Measurements from ENCODE around the gene REL. TPM values are rescaled to one million over a fixed set of nuclear protein-coding genes. Genes with fewer than 3 reads are reported as not detected.

Gene REL
- total and polyA plus RNA-seq, 2 of the 13 experiments (the other 11 are each of a cell fraction or from before 2014, with no cell fraction given): 3.7 to 7.0 TPM

DNA sequence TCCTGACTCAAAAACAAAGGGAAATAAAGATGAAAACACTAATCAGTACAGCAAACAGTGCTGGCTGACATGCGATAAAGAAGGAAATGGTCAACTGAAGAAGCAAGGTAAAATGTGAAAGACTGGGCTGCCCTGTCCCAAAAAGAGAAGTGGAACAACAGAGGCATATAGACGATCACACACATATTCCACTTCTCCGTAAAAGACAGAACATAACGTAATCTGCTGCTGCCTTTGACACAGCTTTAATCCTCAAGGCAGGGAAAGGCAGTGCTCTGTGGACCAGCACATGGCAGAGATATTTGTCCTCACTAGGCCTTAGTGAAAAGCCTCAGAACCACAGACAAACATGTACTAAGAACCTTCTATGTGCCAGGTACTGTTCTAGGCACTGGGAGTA lies 24.3 kb upstream of the REL start:
- BruUV-seq (replicated peaks): no TSS peak
- intact Hi-C loops (cut with micrococcal nuclease; ENCODE audit: unreplicated experiment) (no loop called here), in situ Hi-C loops (cut with HindIII; ENCODE audit: extremely low pct_ligation_motif_present, low pct_unique_long_range_greater_than_20kb) (no loop called here)
- Histone ChIP-seq H3K27me3 (ENCODE audit: control insufficient read depth in 1 of 2, insufficient read depth in 2 of 2, low read length in 2 of 2) (no peaks in the 10 kb centered on the region; a peak in 1 of 5 replicates), H3K4me1 (ENCODE audit: insufficient read depth, low read length) (peaks cover 16% of the 10 kb centered on the region), H3K9ac (ENCODE audit: insufficient read depth, low read depth, low read length) (no peak overlapping the region), H3K79me2 (ENCODE audit: insufficient read depth, low read length) (no peaks in the 10 kb centered on the region), H2AFZ (ENCODE audit: low read length) (no peak overlapping the region), H3K36me3 (replicated peaks in 1 of 2; ENCODE audit: control insufficient read depth in 1 of 2, insufficient read depth in 2 of 2, low read length in 2 of 2) (no peaks in the 10 kb centered on the region), H3K4me3 (replicated peaks in 1 of 3; ENCODE audit: insufficient read depth in 1 of 3, low read depth in 2 of 3, low read length in 3 of 3) (no peak overlapping the region), H4K20me1 (ENCODE audit: insufficient read depth, low read length) (no peaks in the 10 kb centered on the region), H3K27ac (ENCODE audit: extremely low read length, insufficient read depth, low read length) (no peak overlapping the region), H3K4me2 (ENCODE audit: low read depth, low read length) (no peak overlapping the region), H3K9me3 (ENCODE audit: low read length) (no peaks in the 10 kb centered on the region)
- TF ChIP-seq, protein P1, sequence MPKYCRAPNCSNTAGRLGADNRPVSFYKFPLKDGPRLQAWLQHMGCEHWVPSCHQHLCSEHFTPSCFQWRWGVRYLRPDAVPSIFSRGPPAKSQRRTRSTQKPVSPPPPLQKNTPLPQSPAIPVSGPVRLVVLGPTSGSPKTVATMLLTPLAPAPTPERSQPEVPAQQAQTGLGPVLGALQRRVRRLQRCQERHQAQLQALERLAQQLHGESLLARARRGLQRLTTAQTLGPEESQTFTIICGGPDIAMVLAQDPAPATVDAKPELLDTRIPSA (CRISPR knock-in tag; IDR thresholded peaks at IDR 0.05; ENCODE audit: borderline replicate concordance): no peak
- no peak for TF ChIP-seq ZKSCAN8 (CRISPR knock-in tag; IDR thresholded peaks at IDR 0.05; ENCODE audit: borderline replicate concordance)
- TF ChIP-seq AKAP8 (CRISPR knock-in tag; IDR thresholded peaks at IDR 0.05): no peak
- no peak for TF ChIP-seq RORA (CRISPR knock-in tag; IDR thresholded peaks at IDR 0.05)
- TF ChIP-seq ZSCAN31 (CRISPR knock-in tag; IDR thresholded peaks at IDR 0.05; ENCODE audit: low read depth): no peak
- POLR2A ChIA-PET: no interaction called here
- FAIRE-seq (no peak), DNase-seq (ENCODE audit: low spot score) (no peak), ATAC-seq (no peak)
- CTCF ChIA-PET (ENCODE audit: low intra/inter-chr PET ratio, low total read pairs): no interaction called here
- 69% methylated on average over 4 of the region's 4 CpGs for WGBS (ENCODE audit: low lambda C conversion rate)

DNA sequence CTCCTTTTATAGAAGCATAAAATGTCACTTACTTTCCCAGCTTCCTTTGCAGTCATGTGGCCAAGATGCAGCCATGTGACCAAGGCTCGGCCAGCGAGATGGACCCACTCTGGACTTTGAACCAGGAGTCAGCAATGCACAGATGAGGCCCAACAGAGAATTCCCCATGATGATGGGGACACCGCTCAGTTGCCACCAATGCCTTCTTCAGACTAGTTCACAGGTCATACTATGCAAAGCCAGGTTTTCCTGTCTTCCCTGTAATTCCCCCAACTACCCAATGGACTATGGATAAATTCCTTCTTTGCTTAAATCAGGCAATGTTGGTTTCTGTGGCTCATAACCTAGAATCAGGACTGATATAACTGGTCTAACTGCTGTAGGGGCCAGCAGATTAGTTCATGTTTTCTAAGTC lies 22.5 kb upstream of the REL start:
- CTCF ChIA-PET (ENCODE audit: low intra/inter-chr PET ratio, low total read pairs): no interaction called here
- H2AFZ ChIP-seq (ENCODE audit: low read length): peak overlapping the region; percentile 42
- H3K9ac ChIP-seq (ENCODE audit: insufficient read depth, low read depth, low read length): no peak overlapping the region
- peaks cover 16% of the 10 kb centered on the region for H3K4me1 ChIP-seq (ENCODE audit: insufficient read depth, low read length)
- peak overlapping the region; percentile 33 for H3K4me2 ChIP-seq (ENCODE audit: low read depth, low read length)
- H3K27me3 ChIP-seq (ENCODE audit: control insufficient read depth in 1 of 2, insufficient read depth in 2 of 2, low read length in 2 of 2): no peaks in the 10 kb centered on the region; a peak in 1 of 5 replicates
- ATAC-seq (peak; percentile 62), DNase-seq (ENCODE audit: low spot score) (peak; percentile 25), FAIRE-seq (no peak)
- H3K4me3 ChIP-seq (replicated peaks in 1 of 3; ENCODE audit: insufficient read depth in 1 of 3, low read depth in 2 of 3, low read length in 3 of 3): no peak overlapping the region
- no peaks in the 10 kb centered on the region for H3K9me3 ChIP-seq (ENCODE audit: low read length)
- POLR2A ChIA-PET: no interaction called here
- no peaks in the 10 kb centered on the region for H3K79me2 ChIP-seq (ENCODE audit: insufficient read depth, low read length)
- H3K36me3 ChIP-seq (replicated peaks in 1 of 2; ENCODE audit: control insufficient read depth in 1 of 2, insufficient read depth in 2 of 2, low read length in 2 of 2): no peaks in the 10 kb centered on the region
- no TSS peak for BruUV-seq (replicated peaks)
- in situ Hi-C loops (cut with HindIII; ENCODE audit: extremely low pct_ligation_motif_present, low pct_unique_long_range_greater_than_20kb): no loop called here
- intact Hi-C loops (cut with micrococcal nuclease; ENCODE audit: unreplicated experiment): no loop called here
- no peaks in the 10 kb centered on the region for H4K20me1 ChIP-seq (ENCODE audit: insufficient read depth, low read length)
- H3K27ac ChIP-seq (ENCODE audit: extremely low read length, insufficient read depth, low read length): no peak overlapping the region
- WGBS (ENCODE audit: low lambda C conversion rate): 28% methylated on average over 3 of the region's 3 CpGs
- TF ChIP-seq SALL1 (CRISPR knock-in tag; IDR thresholded peaks at IDR 0.05) (peak; percentile 42; the same call in 1 of the 2 replicates), ZNF354B (CRISPR knock-in tag; IDR thresholded peaks at IDR 0.05) (peak; percentile 55; the same call in 1 of the 2 replicates), HDAC1 (CRISPR knock-in tag; IDR thresholded peaks at IDR 0.05) (no peak), POGZ (CRISPR knock-in tag; IDR thresholded peaks at IDR 0.05) (peak; percentile 87)
- TF ChIP-seq, protein P2, sequence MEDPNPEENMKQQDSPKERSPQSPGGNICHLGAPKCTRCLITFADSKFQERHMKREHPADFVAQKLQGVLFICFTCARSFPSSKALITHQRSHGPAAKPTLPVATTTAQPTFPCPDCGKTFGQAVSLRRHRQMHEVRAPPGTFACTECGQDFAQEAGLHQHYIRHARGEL (CRISPR knock-in tag; IDR thresholded peaks at IDR 0.05): no peak
- TF ChIP-seq, protein P3, sequence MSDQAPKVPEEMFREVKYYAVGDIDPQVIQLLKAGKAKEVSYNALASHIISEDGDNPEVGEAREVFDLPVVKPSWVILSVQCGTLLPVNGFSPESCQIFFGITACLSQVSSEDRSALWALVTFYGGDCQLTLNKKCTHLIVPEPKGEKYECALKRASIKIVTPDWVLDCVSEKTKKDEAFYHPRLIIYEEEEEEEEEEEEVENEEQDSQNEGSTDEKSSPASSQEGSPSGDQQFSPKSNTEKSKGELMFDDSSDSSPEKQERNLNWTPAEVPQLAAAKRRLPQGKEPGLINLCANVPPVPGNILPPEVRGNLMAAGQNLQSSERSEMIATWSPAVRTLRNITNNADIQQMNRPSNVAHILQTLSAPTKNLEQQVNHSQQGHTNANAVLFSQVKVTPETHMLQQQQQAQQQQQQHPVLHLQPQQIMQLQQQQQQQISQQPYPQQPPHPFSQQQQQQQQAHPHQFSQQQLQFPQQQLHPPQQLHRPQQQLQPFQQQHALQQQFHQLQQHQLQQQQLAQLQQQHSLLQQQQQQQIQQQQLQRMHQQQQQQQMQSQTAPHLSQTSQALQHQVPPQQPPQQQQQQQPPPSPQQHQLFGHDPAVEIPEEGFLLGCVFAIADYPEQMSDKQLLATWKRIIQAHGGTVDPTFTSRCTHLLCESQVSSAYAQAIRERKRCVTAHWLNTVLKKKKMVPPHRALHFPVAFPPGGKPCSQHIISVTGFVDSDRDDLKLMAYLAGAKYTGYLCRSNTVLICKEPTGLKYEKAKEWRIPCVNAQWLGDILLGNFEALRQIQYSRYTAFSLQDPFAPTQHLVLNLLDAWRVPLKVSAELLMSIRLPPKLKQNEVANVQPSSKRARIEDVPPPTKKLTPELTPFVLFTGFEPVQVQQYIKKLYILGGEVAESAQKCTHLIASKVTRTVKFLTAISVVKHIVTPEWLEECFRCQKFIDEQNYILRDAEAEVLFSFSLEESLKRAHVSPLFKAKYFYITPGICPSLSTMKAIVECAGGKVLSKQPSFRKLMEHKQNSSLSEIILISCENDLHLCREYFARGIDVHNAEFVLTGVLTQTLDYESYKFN (CRISPR knock-in tag; conservative IDR thresholded peaks at IDR 0.05): 0 out of 2 replicates have a peak, but pooled peaks have one; percentile 35
- TF ChIP-seq, protein P4, sequence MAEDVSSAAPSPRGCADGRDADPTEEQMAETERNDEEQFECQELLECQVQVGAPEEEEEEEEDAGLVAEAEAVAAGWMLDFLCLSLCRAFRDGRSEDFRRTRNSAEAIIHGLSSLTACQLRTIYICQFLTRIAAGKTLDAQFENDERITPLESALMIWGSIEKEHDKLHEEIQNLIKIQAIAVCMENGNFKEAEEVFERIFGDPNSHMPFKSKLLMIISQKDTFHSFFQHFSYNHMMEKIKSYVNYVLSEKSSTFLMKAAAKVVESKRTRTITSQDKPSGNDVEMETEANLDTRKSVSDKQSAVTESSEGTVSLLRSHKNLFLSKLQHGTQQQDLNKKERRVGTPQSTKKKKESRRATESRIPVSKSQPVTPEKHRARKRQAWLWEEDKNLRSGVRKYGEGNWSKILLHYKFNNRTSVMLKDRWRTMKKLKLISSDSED (CRISPR knock-in tag; IDR thresholded peaks at IDR 0.05): no peak
